NCI-H2107 treated with DMSO at 0.1 percent for 48 hours (cell line): ENCODE data around the gene KRTAP4-4.
"Not testable (repeated sequence)": the region's sequence is repeated elsewhere in the genome, so short reads cannot be mapped to it uniquely, and the experiment has no call there.

Experiments used
- DNase-seq: peaks from one replicate; lab custom pipeline; 2025; ENCODE audit not compliant: unreplicated experiment; lab: John Stamatoyannopoulos, UW

The KRTAP4-4 gene

DNA sequence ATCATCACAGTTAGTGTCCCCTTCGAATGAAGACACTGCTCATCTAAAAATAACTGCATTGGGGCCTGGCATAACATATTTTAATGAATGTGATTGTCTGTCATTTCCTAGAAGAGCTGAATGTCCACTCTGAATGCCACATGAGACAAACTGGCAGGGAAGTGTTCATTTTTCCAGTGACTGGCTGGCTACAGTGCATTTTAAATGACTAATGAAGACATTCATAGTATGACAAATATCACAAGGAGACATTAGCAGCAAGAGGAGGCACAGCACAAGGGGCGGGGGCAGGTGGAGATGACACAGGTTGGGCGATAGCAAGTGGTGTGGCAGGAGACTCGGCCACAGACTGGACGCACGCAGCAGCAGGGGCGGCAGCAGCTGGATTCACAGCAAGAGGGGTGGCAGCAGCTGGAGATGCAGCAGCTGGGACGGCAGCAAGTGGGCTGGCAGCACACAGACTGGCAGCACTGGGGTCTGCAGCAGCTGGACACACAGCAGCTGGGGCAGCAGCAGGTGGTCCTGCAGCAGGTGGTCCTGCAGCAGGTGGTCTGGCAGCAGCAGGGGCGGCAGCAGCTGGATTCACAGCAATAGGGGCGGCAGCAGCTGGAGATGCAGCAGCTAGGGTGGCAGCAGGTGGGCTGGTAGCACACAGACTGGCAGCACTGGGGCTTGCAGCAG is 11.4 kb downstream of the KRTAP4-4 start:
- not testable (repeated sequence) for DNase-seq

DNA sequence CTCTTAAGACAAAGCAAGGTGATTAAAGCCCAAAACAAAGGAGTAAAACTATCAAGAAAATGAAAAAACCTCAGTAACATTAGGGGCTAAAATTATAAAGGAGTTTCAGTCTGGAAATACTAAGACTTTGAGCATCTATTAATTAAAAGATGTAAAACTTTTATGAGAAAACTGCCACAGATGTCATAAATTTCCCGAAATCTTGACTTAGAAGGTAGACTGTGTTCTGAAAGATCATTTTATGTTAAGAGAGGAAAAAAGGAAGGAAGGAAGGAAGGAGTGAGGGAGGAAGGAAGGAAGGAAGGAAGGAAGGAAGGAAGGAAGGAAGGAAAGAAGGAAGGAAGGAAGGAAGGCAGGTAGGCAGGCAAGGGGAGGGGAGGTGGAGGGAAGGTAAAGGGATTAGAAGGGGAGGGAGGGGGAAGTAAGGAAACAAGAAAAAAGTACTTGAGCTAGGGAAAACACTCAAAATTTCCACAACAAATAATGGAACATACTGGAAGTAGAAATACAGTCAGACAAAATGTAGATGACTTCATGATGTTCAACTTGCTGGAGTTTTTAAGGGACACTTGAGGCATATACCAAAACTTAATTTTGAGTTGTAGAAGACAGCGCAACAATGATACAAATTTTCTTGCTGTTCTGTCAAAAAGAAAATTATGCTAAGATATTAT is 12.9 kb downstream of the KRTAP4-4 start:
- DNase-seq: no peak

DNA sequence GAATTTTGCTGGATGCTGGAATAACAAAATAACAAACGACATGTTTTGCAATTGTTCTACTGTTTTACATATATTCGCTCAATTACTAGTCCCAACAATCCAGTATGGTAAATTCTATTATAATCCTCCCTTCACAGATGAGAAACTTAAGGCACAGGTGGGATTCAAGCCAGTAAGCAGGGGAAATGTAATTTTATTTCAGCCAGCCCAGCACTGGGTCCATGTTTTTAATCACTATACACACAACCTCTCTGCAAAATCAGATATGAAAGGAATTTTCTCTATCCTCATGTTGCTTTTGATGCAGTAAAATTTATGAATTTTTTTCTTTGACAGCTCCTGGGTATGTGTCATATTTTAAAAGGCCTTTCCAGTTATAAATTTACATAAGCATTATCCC is 15.3 kb downstream of the KRTAP4-4 start:
- no peak for DNase-seq

DNA sequence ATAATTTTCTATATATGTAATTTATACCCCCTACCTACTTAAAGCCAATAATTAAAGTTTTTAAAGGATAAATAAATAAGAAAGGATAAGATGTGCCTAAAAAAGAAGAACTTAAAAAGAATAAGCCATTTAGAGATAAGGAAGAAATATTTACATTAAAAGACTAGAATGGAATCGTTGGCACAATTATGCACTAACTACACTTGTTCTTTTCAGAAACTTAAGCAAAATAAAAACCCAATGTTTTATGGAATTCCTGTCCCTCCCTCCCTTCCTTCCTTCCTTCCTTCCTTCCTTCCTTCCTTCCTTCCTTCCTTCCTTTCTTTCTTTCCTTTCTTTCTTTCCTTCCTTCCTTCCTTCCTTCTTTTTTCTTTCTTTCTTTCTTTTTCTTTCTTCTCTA is 15.7 kb downstream of the KRTAP4-4 start:
- DNase-seq: no peak

DNA sequence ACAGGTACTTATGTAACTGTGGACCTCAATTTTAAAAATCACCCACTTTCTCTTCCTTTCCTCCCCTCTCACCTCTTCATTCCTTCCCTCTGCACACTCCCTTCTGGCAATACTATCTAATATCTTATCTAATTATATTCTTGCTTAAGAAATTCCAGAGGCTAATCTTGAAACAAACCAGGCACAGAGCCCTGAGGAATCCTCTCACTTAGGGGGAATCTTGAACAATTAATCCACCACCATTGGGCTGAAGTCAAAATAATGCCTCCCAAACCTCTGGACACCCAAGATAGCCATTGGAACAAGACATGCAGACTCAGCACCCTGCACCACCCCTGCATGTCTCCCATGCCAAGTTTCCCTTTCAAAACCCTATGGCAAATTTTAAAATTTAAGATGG is 19.2 kb downstream of the KRTAP4-4 start:
- DNase-seq: no peak

DNA sequence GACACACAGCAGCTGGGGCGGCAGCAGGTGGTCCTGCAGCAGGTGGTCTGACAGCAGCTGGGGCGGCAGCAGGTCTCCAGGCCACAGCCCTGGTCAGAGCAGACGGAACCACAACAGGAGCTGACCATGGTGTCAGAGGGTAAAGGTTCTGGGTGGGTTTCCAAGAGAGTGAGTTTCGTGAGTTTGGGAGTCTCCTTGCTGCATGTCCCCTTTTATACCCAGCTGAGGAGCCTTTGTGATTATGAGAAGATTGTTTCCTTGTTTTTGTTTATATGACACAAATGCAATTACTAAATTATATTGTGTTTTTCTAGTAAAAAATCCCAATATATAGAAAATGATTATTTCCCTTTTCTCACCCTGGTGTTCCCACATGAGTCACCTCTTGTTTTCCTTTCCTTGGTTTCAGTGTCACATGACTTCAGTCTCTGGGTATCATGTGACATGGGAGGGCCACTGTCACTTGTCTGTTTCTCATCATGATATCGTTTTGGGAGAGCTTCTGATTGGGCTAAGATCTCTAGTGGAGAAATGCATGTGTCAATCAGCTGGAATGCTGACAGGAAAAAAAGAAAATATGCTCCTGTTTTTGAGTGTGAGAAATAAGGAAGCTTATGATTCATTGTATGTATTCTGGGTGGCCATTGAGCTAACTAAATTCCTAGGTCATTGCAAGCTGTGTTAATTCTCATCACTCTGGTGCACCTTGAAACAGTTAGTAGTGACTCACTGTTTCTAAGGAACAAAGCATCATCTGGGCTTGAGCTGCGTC is 20.0 kb downstream of the KRTAP4-4 start, which contains the start of gene KRTAP4-6:
TSS of gene KRTAP4-6 (minus strand) at position 185 of the 772 bp plus-strand sequence. CDS start at position 128, 57 bp downstream.
- DNase-seq: no peak

DNA sequence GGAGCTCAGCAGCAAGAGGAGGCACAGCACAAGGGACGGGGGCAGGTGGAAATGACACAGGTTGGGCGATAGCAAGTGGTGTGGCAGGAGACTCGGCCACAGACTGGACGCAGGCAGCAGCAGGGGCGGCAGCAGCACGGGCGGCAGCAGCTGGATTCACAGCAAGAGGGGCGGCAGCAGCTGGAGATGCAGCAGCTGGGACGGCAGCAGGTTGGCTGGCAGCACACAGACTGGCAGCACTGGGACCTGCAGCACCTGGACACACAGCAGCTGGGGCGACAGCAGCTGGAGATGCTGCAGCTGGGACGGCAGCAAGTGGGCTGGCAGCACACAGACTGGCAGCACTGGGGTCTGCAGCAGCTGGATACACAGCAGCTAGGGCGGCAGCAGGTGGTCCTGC is 20.7 kb downstream of the KRTAP4-4 start:
- DNase-seq: not testable (repeated sequence)

DNA sequence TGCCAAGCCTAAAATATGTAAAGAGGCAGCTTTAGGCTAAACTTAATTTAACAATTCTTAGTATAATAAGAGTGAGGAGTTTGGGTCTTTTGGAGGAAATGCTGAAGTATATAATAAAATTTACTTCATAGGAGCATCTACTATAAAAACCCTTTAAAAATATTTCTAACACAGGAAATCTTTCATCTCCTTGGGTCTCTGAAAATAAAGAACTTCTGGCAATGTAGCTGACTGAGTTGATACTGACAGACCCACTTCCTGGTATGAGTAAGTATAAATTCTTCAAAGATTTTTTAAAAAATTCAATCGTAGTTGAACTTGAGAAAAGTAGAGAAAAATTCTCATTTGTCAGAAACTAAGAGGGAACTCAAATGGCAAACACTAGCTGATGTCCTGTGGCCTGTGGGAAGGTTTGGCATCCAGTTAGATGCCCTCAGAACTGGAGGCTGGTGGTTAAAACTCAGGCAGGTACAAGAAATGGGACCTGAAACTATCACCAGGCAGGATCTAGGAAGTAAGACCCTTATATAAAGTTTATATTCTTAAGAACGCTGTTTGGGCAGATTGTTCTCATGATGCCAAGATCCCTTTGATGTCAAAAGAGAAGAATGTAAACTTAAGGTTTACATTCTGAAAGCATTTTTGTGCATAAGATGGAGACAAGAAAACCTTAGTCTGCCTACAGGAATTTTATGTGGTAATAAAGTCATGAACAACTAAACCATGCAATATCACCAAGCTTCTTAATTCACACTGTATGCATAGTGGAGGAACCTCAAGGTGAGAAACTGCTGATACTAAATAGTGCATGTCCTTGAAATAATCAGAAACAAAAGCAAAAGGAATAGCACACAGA is 26.4 kb downstream of the KRTAP4-4 start:
- no peak for DNase-seq

DNA sequence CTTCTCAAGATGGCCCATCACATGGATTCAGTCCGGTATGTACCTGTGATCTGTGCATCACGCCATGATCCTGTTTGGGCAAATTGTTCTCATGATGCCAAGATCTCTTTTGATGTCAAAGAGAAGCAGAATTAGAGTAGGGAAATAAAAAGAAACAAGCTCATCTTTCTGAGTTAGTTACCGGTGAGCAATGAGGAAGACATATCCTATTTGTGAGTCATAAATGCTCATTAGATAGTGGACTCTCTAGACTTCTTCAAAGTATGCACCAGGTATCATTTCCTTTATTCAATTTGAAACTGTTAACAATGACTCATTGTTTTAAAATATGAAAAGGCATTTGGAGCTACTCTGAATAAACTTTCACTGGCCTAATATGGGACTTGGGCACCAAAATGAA is 28.6 kb downstream of the KRTAP4-4 start:
- no peak for DNase-seq

DNA sequence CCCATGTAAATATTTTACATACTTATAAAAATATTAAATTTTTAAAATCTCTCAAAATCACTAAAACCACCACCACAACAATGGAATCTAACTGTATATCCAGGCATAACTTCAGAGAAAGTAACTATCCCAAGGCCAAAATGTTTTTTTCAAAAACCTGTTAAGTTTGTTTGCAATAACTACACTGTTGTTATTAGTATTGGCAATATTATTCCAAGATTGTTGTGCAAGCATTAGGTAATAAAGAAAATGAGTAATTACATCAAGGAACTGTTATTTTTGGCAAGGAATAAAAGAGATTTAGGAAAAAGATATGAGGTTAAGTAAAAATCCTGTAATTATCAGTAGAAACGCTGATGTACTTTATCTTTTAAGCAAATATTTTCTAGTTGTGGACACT is 33.2 kb downstream of the KRTAP4-4 start:
- no peak for DNase-seq

DNA sequence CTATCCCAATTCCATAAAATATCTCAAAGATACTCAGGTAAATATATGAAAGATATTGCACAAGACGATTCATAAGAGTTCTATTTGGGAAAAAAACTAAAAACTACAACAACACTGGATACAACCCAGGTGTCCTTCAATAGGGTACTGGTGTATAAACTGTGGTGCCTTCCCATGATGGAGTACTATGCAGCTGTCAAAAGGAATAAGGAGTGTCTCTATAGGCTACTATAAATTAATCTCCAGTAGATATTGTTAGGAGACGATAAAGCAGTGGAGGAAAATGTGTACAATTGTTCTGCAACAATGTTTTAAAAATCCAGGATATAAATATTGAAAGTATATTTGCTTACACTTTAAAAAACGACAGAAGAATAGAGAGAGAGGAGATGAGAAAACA is 34.1 kb downstream of the KRTAP4-4 start:
- no peak for DNase-seq

DNA sequence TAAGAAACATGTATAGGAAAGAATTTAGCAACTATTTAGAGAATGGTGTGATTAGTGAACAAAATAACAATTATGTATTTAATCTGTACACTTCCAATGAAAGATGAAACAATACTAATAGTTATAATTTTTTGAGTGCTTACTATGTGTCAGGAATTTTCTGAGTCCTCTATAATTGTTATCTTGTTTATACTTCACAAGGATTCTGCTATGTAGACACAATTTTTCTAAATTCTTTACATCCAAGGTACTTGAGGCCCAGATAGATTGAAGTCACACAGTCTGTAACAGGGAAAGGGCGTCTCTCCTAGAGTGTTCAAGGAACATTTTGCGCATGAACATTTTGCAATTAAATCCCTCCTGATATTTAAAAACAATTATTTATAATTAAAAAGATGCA is 35.5 kb downstream of the KRTAP4-4 start:
- no peak for DNase-seq

DNA sequence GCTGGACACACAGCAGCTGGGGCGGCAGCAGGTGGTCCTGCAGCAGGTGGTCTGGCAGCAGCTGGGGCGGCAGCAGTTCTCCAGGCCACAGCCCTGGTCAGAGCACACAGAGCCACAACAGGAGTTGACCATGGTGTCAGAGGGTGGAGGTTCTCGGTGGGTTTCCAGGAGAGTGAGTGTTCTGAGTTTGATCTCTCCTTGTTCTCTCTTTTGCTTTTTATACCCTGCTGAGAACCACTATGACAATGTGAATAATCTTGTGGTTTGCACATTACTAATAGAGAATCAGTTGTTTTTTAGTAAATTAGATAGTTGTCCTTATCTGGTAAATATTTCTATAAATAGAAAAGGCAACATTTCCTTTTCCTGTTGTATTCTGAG is 36.6 kb downstream of the KRTAP4-4 start, which contains the start of gene KRTAP4-12:
TSS of gene KRTAP4-12 (minus strand) at position 192 of the 381 bp plus-strand sequence. CDS start at position 132, 60 bp downstream.
- not testable (repeated sequence) for DNase-seq

DNA sequence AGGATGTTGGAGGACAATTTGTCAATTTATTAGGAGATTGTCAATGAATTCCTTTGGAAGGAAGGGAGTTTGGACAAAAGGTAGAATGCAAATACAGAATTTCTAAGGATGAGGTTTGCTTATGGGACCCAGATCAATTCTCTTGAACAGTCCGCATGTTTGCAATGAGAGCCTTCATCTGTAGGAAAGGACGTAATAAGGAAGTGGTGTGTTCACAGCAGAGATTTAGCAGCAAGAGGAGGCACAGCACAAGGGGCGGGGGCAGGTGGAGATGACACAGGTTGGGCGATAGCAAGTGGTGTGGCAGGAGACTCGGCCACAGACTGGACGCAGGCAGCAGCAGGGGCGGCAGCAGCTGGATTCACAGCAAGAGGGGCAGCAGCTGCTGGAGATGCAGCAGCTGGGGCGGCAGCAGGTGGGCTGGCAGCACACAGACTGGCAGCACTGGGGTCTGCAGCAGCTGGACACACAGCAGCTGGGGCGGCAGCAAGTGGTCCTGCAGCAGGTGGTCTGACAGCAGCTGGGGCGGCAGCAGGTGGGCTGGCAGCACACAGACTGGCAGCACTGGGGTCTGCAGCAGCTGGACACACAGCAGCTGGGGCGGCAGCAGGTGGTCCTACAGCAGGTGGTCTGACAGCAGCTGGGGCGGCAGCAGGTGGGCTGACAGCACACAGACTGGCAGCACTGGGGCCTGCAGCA is 37.1 kb downstream of the KRTAP4-4 start:
- DNase-seq: not testable (repeated sequence)

DNA sequence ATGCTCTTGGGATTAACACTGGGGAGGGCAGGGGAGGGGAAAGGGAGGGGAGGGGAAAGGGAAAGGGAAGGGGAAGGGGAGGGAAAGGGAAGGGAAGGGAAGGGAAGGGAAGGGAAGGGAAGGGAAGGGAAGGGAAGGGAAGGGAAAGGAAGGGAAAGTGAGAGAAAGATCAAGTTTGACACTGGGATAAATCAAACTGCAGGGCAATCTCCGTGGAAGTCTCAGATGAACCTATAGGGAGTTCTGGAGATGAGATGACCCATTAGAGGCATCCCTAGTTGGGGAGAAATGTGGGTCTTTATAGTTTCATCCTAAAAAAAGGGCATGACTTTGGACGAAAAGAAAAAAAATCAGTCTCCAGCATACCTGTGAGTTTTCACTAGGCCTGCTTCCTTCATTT is 38.8 kb downstream of the KRTAP4-4 start:
- DNase-seq: no peak

DNA sequence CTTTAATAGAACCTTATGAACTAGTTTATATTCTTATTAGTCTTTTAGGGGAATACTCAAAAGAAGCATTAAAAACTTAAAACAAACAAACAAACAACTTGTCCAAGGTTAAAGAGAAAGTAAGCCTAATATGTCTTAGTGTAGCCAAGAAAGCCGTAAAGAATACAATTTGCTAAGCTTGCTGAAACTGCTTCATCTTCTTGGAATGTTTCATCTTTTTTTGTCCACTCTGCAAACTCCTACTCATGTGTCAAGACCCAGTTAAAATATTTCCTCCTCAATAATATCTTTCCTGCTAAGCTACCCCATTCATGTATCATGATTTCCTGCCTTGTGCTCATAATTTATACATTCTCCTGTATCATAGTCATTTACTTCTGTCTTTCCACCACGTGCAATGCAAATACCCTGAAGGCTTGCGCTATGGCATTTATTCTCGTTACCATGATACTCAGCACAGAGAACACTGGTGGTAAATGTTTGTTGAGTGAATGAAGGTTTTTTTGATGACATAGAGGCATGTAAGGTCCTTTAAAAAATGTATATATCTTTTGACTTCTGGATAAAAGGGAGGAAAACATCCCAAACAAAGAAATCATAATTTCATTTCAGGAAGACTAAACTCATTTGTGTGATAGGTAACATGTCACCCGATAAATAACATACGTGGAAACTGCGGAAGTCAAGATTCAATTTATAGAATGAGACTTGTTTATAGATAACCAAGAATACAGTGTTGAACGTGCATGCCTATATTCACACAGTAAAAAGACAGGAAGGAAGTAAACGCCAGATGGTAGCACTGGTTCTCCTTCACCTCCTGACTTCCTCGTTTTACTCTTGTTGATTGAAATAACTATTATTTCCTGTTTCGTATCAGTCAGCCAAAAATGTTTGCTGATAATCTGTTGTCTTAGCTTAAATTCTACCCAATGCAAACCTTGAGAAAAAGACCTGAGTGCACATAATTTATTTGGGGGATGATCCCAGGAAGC is 40.6 kb downstream of the KRTAP4-4 start:
- DNase-seq: not testable (repeated sequence)

DNA sequence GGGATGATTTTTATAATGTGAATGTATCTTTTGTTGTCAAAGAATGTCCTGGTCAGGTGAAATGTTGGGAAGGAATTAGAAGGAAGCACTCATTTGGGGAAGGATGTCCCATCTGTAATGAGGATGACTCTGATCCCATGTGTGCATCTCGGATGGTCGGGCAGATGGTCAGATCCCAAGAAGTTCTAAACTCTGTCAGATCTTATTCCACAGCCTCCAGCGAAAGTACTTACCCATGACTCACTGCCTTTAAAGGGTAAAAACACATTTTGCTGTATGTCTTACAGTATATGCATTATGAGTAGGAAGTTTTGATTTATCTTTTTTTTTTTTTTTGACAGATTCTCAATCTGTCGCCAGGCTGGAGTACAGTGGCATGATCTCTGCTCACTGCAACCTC is 41.8 kb downstream of the KRTAP4-4 start:
- DNase-seq: no peak

DNA sequence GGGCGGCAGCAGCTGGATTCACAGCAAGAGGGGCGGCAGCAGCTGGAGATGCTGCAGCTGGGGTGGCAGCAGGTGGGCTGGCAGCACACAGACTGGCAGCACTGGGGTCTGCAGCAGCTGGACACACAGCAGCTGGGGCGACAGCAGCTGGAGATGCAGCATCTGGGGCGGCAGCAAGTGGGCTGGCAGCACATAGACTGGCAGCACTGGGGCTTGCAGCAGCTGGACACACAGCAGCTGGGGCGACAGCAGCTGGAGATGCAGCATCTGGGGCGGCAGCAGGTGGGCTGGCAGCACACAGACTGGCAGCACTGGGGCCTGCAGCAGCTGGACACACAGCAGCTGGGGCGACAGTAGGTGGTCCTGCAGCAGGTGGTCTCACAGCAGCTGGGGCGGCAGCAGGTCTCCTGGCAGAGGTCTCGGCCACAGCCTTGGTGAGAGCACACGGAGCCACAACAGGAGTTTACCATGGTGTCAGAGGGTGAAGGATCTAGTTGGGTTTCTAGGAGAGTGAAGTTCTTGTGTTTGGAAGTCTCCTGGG is 42.6 kb downstream of the KRTAP4-4 start, which contains the start of gene KRTAP4-11:
TSS of gene KRTAP4-11 (minus strand) at position 528 of the 541 bp plus-strand sequence. CDS start at position 470, 58 bp downstream.
- DNase-seq: not testable (repeated sequence)

DNA sequence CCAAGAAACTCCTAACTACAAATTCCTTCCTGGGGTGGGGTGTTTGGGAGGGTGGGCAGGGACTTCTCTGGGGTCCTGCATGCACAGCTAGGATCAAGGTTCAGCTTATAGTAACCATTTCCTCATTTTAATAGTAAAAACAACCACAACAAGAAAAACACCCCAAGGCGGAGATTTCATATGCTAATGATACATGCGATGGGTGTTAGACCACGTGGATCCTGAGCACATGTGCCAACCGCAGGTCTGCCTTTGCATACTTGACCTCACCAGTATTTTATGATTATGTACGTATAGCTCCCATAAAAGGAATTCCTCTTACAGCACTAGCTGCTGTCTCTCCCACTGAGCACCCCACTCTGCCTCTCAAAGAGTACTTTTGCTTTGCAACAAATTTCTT is 44.3 kb downstream of the KRTAP4-4 start:
- no peak for DNase-seq
